ENCODE measurements around the gene CRISPLD2. TPM values are rescaled to one million over a fixed set of nuclear protein-coding genes. Genes with fewer than 3 reads are reported as not detected.

The CRISPLD2 gene, protein sequence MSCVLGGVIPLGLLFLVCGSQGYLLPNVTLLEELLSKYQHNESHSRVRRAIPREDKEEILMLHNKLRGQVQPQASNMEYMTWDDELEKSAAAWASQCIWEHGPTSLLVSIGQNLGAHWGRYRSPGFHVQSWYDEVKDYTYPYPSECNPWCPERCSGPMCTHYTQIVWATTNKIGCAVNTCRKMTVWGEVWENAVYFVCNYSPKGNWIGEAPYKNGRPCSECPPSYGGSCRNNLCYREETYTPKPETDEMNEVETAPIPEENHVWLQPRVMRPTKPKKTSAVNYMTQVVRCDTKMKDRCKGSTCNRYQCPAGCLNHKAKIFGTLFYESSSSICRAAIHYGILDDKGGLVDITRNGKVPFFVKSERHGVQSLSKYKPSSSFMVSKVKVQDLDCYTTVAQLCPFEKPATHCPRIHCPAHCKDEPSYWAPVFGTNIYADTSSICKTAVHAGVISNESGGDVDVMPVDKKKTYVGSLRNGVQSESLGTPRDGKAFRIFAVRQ
- 47.8 and 487 TPM in 2 replicates for total RNA-seq

DNA sequence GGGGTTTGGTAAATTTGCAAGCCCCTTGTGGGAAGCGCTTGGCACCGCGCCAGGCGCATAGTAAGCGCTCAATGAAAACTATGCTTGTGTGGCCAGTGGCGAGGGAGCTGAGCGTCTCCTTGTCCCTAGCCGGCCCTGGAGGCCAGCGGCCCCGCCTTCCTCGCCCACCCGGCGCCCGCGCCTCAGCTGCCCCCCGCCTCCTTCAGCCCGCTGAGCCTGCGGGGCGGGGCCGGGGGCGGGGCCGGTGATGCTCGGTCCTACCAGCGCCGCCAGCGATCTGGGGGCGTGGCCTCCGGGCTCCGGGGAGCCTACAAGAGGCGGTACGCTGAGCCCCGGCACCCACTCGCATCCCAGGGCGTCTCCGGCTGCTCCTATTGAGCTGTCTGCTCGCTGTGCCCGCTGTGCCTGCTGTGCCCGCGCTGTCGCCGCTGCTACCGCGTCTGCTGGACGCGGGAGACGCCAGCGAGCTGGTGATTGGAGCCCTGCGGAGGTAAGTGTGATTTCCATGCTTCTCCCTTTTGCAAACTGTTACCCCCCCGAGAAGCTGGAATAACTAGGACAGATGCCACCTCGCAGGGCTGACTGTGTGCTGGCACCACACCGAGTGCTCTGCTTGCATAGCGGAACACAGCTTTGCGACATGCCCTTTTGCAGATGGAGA lies at the start of gene CRISPLD2:
Gene CRISPLD2, plus strand, starts transcription at position 342 of the 661 bp plus-strand sequence. CDS start 18,511 bp downstream, outside the sequence.

Other genes starting within 250 kb of the CRISPLD2 start
- 165 and 261 TPM in 2 replicates for gene COTL1, start 201.9 kb upstream of the CRISPLD2 start, total RNA-seq
- 82.5 and 142 TPM in 2 replicates for gene KLHL36, start 171.5 kb upstream of the CRISPLD2 start, total RNA-seq
- gene USP10, start 120.0 kb upstream of the CRISPLD2 start, total RNA-seq = 30.6 and 80.5 TPM in 2 replicates
- 77.2 and 103 TPM in 2 replicates for gene ZDHHC7, start 191.6 kb downstream of the CRISPLD2 start, total RNA-seq
- gene KIAA0513, start 207.8 kb downstream of the CRISPLD2 start, total RNA-seq = 15.0 and 17.5 TPM in 2 replicates